ENCODE data around the gene CLSTN2.

The CLSTN2 gene

DNA sequence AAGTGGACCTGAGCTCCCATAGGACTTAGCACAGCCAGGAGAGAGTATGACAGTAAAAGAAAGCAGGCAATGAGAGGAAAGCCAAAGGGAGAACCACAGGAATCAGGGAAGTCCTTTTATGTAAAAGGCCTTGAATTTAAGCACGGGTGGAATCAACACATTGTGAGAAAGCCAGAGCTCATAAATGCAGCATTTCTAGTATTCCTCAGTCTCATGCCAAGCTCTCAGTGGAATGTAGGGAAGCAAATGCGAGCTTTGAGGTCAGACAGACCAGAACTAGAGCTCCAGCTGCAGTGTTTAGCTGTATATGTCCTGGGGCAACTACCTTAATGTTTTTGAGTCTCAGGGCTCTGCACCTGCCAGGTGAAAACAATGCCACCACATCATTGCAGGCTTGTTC, 610.8 kb downstream of the CLSTN2 start:
- DNase-seq (ENCODE audit: insufficient read length, low spot score) (no peak), FAIRE-seq (no peak)
- TF ChIP-seq POLR2A (IDR thresholded peaks at IDR 0.05; ENCODE audit: low read depth, low read length), result no peak

DNA sequence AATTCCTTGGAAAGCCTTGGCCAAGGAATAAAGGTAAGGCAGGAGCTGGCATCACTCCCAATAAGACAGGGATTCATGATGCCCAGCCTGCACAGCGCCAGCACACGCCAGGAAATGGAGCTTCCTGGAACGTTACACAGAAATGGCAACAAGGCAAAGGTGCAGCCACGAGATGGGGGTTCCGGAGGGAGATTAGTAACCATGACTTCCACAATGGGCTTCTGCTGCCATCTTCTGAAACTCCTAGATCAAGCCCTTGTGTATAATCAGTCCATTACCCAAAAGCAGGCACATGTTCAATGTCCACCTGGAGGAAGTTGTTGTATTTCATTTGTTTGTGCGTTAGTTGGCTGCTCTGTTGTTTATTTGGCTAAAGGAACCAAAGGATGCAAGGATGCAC, 611.7 kb downstream of the CLSTN2 start:
- TF ChIP-seq POLR2A (IDR thresholded peaks at IDR 0.05; ENCODE audit: low read depth, low read length), result no peak
- no peak for FAIRE-seq
- DNase-seq (ENCODE audit: insufficient read length, low spot score), result no peak

DNA sequence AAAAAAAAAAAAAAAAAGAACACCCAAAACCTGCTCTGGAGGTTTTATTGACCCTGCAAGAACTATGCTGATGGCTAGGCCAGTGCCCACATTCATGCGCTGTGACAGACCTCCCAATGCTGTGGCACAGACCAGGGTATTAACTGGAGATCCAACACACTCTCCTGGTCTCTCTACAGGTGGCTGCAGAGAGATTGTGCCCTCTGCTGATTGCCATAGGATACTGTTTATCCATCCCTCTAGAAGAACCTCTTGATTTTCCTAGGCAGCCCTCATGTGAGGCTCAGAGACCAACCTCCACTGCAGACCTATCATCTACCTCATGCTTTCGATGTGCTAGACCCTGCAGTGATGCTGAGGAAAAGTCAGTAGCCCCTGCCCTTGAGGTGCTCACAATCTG, 617.4 kb downstream of the CLSTN2 start:
- DNase-seq (ENCODE audit: insufficient read length, low spot score), result no peak
- FAIRE-seq, result no peak
- TF ChIP-seq POLR2A (IDR thresholded peaks at IDR 0.05; ENCODE audit: low read depth, low read length), result no peak

DNA sequence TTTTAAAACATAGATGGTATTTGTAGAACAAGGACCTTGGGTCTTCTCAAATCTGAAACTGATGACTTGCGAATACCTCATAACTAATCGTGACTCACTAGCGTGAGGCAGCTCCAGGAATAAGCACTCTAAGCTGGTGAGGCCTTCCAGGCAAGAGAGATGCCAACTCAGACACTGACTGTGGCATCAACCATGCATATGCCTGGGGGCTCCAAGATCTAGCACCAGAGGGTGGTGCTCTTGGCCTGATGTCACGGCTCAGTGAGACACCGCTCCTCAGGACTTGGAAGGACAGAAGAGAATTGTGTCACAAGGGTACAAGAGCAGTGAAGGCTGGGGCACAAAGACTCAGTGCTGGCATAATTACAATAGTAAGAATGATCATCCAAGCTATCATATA, 617.9 kb downstream of the CLSTN2 start:
- no peak for TF ChIP-seq POLR2A (IDR thresholded peaks at IDR 0.05; ENCODE audit: low read depth, low read length)
- FAIRE-seq, result no peak
- DNase-seq (ENCODE audit: insufficient read length, low spot score), result peak; percentile 7

DNA sequence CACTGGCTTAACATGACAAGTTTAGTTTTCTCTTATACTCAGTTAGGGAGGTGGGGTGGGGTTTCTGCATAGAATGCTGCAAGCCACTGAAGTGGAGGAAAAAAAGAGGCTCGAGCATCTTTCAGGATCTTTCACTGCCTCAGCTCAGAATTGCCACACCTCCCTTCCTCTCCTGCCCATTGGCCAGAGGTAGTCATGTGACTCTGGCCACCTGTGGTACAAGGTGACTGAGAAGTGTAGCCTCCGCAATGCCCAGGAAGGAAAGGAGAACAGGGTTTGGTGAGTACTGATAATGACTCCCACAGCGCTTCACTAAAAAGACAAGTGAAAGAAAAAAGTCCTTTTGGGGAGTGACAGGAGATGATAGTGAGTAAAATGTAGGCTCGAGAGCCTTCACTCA, 618.6 kb downstream of the CLSTN2 start:
- no peak for FAIRE-seq
- TF ChIP-seq POLR2A (IDR thresholded peaks at IDR 0.05; ENCODE audit: low read depth, low read length), result no peak
- no peak for DNase-seq (ENCODE audit: insufficient read length, low spot score)

DNA sequence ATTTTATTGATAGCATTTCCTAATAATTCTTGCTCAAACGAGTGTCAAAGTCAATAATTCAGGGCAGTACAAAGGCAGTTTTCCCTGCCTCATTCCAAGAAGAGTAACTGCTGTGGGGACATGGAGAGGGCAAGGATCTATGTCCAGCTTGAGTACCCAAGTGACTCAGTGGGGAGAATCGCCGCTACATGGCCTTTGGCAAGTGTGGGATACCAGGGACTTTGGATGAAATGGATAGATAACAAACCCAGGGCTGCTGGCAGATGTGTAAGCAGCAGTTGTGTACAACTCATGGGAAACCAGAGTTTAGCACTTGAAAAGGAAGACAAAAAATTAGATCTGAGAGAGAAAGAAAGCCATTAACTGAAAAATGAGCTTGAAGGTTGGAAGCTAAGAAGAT, 620.7 kb downstream of the CLSTN2 start:
- FAIRE-seq, result no peak
- DNase-seq (ENCODE audit: insufficient read length, low spot score), result no peak
- TF ChIP-seq POLR2A (IDR thresholded peaks at IDR 0.05; ENCODE audit: low read depth, low read length), result no peak

DNA sequence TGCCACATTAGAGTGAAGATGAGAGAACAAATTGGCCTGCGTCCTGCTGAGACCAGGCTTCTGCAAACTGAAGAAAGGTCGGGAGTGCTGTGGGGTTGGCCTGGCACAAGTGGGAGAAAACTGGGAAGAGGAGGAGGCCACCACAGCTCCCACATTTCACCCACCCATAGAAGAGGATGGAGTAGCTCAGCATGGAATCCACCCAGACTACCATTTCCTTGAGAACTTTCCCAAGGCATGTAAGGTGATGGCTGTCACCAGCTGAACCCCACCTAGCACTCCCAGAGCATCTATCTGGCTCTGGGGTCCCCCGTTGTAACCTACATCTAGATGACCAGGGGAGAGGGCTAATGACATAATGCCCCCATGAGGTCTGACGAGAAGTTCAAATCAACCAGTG, 622.5 kb downstream of the CLSTN2 start:
- no peak for FAIRE-seq
- no peak for TF ChIP-seq POLR2A (IDR thresholded peaks at IDR 0.05; ENCODE audit: low read depth, low read length)
- no peak for DNase-seq (ENCODE audit: insufficient read length, low spot score)

DNA sequence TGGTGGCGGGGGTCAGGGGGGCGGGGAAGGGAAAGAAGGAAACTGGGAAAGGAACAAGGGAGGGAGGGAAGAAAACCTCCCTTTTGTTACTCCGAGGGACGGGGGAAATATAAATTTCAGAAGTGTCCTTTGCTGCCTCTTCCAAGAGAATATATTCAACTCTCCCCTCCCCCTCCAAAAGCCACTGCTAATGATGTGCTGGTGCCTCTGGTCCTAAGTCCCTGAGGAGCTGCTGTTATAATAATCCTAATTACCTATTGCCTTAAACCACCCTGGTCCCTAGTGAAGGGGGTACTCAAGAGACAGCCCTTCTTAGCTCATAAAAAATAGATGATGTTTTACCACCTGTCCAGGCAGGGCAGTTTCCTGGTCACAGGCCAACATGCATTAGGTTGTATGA, 624.6 kb downstream of the CLSTN2 start:
- TF ChIP-seq POLR2A (IDR thresholded peaks at IDR 0.05; ENCODE audit: low read depth, low read length), result no peak
- DNase-seq (ENCODE audit: insufficient read length, low spot score) (no peak), FAIRE-seq (no peak)

DNA sequence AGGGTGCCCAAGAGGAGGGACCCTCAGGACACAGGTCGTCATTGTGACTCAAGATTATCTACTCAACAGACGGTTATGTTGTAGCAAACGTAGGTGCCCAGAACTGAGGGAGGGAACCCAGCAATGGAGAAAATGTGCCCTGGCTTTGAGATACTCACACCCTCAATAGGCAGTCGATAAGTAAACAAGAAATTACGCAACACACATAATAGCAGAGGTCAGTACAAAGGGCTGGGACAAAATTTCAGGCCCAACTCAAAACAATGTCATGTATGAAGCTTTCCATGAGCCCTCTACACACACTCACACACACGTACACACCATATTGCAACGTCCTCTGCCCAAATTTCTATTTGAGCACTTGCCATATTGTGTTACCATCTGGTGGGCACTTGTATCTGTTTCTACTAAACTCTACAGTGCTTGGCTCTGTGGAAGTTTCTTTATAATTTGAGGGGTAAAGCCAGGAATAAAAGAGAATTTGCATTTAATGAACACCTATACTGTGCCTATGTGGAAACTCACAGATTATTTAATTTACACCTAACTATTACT, 628.3 kb downstream of the CLSTN2 start:
- DNase-seq (ENCODE audit: insufficient read length, low spot score), result no peak
- TF ChIP-seq POLR2A (IDR thresholded peaks at IDR 0.05; ENCODE audit: low read depth, low read length), result no peak
- no peak for FAIRE-seq

DNA sequence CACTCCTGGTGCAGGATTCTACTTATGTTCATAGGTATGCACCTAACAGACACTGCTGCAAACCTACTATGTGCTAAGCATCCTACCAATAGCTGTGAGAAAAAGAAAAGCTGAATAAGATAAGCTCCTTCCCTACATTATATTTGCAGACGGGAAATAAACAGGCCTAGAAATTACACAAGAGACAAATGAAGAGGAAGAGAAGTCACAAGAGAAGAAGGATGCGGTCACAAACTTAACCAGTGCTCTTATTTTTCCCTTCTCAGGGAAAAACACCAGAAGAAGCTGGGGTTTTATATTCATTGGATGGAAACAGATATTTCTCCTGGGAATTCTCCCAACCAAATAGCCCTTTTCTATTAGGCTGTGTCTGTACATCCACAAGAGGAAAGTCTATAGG, 633.1 kb downstream of the CLSTN2 start:
- DNase-seq (ENCODE audit: insufficient read length, low spot score) (no peak), FAIRE-seq (no peak)
- TF ChIP-seq POLR2A (IDR thresholded peaks at IDR 0.05; ENCODE audit: low read depth, low read length), result no peak

DNA sequence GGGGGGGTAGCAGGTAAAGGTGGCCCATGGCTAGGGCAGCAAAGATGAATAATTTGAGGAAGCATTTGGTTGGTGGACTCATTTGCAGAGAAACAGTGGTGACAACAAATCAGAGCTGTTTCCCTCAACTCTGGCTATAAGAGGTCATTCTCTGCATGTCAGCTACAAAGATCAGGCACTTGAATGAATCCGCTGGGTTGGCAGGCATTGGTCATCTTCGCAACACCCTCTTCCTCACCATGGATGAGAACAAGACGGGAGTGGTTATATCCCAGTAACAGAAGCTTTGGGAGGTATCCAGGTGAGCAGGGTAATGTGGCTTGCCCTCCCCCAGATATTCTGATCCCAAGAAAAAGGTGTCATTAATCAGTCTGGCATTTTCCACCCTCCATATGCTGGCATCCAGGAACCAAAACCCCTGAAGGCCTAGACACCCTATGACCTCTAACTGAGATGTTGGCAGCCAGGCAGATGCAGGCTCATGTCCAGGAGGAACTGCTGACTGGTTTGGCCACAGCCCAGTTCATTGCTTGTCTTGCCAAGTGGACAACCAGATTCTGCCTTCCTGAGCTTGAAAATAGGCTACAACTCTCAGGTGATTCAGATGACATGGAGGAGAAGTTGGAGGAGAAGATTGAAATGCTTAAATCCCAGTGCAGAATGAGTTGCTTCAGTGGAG, 634.0 kb downstream of the CLSTN2 start:
- no peak for FAIRE-seq

DNA sequence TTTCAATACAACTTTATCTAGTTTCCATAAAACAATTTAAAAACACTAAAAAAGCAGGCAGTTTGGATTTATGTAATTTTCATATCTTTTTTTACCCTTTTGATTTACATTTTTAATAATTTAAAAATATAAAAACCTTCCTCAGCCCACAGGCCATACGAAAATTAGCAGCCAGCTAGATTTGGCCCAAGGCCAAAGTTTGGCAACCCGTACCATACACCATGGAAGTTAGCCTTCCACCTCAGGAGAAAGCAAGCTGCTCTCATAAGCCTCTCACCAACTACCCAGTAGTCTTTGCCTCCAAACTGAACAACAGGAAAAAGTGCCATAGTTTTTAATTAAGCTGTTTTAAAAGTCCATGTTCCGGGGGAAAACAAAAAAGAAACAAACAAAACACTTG, 635.6 kb downstream of the CLSTN2 start:
- no peak for TF ChIP-seq POLR2A (IDR thresholded peaks at IDR 0.05; ENCODE audit: low read depth, low read length)
- FAIRE-seq, result no peak
- DNase-seq (ENCODE audit: insufficient read length, low spot score), result no peak

More for the DNA sequence above, 634.0 kb downstream of the CLSTN2 start:
- no peak for DNase-seq (ENCODE audit: insufficient read length, low spot score)
- no peak for TF ChIP-seq POLR2A (IDR thresholded peaks at IDR 0.05; ENCODE audit: low read depth, low read length)

DNA sequence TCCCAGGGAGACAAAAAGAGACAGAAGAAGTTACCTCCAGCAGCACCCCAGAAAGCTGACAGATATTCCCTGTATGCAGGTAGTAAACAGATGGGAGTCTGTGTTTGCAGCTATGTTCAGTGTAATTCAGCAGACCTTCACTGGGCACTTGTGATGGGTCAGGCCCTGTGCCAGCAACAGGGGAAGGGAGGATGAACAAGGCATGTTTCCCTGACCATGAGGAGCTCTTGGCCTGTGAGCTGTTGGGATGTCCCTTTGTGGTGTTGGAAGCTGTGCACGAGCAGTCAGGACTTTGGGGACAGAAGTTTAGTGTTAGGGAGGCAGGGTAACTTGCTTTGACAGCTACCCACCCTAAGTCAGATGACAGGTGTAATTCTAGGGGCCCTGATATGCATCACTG, 636.9 kb downstream of the CLSTN2 start:
- FAIRE-seq, result no peak
- DNase-seq (ENCODE audit: insufficient read length, low spot score), result no peak
- TF ChIP-seq POLR2A (IDR thresholded peaks at IDR 0.05; ENCODE audit: low read depth, low read length), result no peak

DNA sequence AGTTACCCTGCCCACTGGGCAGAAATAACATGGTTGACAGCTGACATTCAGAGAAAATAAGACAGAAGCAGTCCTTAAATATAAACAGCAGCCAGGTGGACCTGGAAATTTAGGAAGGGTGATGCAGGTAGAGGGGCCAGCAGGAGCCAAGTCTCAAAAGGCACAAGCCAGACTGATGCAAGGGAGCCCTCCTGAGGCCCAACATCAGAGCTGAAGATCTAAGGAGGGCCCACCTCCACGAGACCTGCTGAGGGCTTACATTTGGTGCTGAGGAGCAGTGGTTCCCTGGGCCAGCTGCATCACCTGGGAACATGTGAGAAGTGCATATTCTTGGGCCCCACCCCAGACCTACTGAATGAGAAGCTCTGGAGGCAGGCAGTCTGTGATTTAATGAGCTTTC, 637.3 kb downstream of the CLSTN2 start:
- FAIRE-seq, result no peak
- TF ChIP-seq POLR2A (IDR thresholded peaks at IDR 0.05; ENCODE audit: low read depth, low read length), result no peak
- no peak for DNase-seq (ENCODE audit: insufficient read length, low spot score)

DNA sequence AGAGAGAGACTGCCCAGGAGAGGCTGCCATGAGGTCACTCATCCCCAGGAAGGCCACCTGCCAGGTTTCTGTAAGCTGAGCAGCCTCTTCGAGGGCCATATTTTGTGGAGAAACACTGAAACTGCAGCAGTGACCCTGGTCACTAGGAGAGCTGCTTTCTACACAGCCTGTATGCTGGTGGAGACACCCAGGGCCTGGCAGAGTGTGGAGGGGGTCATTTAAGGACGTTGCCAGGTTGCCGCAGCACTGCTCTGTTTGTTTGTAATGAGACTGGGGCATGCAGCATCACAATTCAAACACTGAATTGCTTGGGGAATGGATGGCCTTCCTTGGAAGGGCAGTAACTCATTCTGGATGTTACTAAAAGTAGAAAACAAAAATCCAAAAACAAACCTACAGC, 638.0 kb downstream of the CLSTN2 start:
- no peak for TF ChIP-seq POLR2A (IDR thresholded peaks at IDR 0.05; ENCODE audit: low read depth, low read length)
- DNase-seq (ENCODE audit: insufficient read length, low spot score), result no peak
- FAIRE-seq, result no peak

Data from H54 (cell line).